EL (cell line): ENCODE data around the gene GHDC.
A peak's percentile ranks its signal among the peaks of the same experiment; 100 is the strongest.
"Not testable (repeated sequence)": the region's sequence is repeated elsewhere in the genome, so short reads cannot be mapped to it uniquely, and the experiment has no call there.

Source experiments
- DNase-seq: peaks from one replicate; pipeline ENCODE4 v3.0.0-alpha.2; 2016

The GHDC gene

GRCh38 chr17:42202159-42202558 lies 7.9 kb upstream of the GHDC start:
- no peak for DNase-seq

GRCh38 chr17:42201458-42201772 lies 7.1 kb upstream of the GHDC start:
- DNase-seq: no peak

- no peak for DNase-seq
These were observed 6.6 kb upstream of the GHDC start for GRCh38 chr17:42200706-42201457.

- no peak for DNase-seq
These were observed 5.2 kb upstream of the GHDC start for GRCh38 chr17:42199416-42200011.

- DNase-seq: no peak
These were observed 4.6 kb upstream of the GHDC start for GRCh38 chr17:42198897-42199296.

- DNase-seq: no peak
These were observed 3.4 kb upstream of the GHDC start for GRCh38 chr17:42197564-42198156.

- no peak for DNase-seq
These were observed 902 bp downstream of the GHDC start for GRCh38 chr17:42193216-42193968.

GRCh38 chr17:42192189-42193126 lies 1.8 kb downstream of the GHDC start:
- DNase-seq: no peak

- DNase-seq: no peak
These were observed 3.1 kb downstream of the GHDC start for GRCh38 chr17:42191275-42191608.

- no peak for DNase-seq
These were observed 3.6 kb downstream of the GHDC start for GRCh38 chr17:42190491-42191274.

GRCh38 chr17:42189651-42189965 lies 4.7 kb downstream of the GHDC start:
- no peak for DNase-seq

- DNase-seq: no peak
These were observed 5.3 kb downstream of the GHDC start for GRCh38 chr17:42188749-42189650.

- no peak for DNase-seq
These were observed 6.5 kb downstream of the GHDC start for GRCh38 chr17:42187833-42188232.

- not testable (repeated sequence) for DNase-seq
These were observed 8.1 kb downstream of the GHDC start for GRCh38 chr17:42186191-42186590.

GRCh38 chr17:42185621-42185930 lies 8.7 kb downstream of the GHDC start:
- DNase-seq: no peak

- DNase-seq: no peak
These were observed 9.3 kb downstream of the GHDC start, which contains the start of gene HCRT for GRCh38 chr17:42184713-42185620. HCRT (minus strand) TSS chr17:42185452; CDS start chr17:42185365, 87 bp downstream.

GRCh38 chr17:42183741-42184711 lies 10.3 kb downstream of the GHDC start:
- DNase-seq: peak; percentile 76

GRCh38 chr17:42182927-42183734 lies 11.2 kb downstream of the GHDC start:
- peak; percentile 62 for DNase-seq
